NT2/D1 (cell line): Measurements from ENCODE around the gene SURF1.

Experiments used
- SUZ12 ChIP-seq: IDR thresholded peaks from 2 replicates; pipeline ENCODE4 v1.6.1; 2011; ENCODE audit not compliant: insufficient read length, insufficient read depth; ENCODE audit errors: extremely low read depth
- ZNF274 ChIP-seq: IDR thresholded peaks from 2 replicates; pipeline ENCODE4 v1.6.1; 2011; ENCODE audit warnings: mild to moderate bottlenecking, low read depth, low read length

DNA sequence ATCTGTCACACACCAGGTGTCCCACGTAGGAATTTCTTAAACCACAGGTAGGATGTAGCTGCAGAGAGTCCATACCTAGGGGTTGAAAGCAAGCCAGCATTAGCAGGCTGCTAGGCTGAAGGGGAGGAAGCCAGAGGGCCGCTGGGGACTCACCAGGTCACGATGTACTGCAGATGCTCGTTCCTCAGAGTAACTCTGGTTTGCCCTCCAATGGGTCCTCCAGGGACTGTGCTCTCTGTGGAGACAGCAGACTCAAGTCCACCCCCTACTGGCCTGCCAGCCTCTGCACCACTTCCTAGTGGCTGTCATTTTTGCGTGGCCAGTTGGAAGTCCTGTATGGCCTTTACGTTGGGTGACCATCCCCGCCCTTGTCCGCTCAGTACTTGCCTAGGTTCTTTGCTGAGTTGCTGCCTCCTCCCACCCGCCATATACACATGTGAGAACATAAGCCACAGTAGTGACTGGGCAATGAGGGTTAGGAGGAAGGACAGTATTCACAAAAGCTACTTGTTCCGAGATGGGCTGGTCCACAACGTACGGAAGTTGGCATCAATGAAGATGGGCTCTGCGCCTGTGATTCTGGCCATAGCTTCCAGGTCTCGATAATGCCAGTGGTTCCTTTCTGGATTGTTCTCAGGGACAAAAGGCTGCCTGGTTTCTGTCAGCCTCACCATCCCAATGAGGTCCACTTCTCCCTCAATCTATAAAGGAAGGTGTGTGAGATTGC, 4.2 kb downstream of the SURF1 start:
- TF ChIP-seq ZNF274: no peak
- TF ChIP-seq SUZ12: no peak
